ENCODE data around the gene PPTC7.
"Not testable (repeated sequence)": the region's sequence is repeated elsewhere in the genome, so short reads cannot be mapped to it uniquely, and the experiment has no call there.

Gene PPTC7

DNA sequence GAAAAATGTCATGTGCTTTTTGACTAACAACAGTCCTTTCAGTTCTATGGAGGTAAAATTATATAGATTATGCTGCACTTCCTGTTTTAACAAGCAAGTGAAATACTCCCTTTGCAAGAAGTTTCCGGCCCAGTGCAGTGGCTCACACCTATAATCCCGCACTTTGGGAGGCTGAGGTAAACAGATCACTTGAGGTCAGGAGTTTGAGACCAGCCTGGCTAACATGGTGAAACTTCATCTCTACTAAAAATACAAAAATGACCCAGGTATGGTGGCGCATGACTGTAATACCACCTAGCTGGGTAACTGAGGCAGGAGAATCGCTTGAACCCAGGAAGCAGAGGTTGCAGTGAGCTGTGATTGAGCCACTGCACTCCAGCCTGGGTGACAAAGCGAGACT, 20.7 kb downstream of the PPTC7 start:
- not testable (repeated sequence) for DNase-seq (ENCODE audit: low read depth in 2 of 3, low spot score in 1 of 3)

DNA sequence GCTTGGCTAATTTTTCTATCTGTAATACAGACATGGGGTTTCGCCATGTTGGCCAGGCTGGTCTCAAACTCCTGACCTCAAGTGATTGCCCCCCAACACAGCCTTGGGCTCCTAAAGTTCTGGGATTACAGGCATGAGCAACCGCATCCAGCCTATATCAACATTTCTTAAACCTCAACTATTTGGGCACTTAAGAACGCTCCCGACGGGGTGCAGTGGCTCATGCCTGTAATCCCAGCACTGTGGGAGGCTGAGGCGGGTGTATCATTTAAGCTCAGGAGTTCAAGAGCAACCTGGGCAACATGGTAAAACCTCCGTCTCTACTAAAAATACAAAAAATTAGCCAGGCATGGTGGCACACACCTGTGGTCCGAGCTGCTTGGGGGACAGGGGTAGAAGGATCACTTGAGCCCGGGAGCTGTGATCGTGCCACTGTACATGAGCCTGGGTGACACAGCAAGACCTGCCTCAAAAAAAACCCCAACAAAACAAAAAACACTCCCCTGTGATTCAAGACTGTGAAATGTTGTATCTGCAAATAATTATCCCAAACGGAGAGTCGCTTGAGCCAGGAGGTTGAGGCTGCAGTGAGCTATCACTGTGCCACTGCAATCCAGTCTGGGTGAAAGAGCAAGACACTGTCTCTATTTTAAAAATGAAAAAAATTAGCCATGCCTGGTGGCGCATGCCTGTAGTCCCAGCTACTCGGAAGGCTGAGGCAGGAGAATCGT, 21.5 kb downstream of the PPTC7 start:
- DNase-seq (ENCODE audit: low read depth in 2 of 3, low spot score in 1 of 3) = no peak

DNA sequence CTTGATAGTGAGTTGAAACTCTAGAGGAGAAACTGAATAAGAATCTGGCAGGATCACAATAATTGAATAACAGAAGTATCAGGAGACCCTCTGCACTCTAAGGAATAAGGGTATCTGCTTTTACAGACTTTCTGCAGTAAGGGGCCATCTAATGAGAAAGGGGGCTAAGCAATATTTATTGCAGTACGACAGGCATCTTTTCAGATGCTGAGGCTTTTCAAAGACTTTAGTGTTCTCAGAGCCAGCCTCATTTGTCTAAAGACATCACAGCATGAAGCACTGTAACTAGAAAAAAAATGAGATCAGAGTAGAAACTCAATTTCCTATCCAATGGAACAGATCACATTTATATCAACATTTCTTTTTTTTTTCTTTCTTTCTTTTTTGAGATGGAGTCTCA, 22.2 kb downstream of the PPTC7 start:
- DNase-seq (ENCODE audit: low read depth in 2 of 3, low spot score in 1 of 3) = no peak

DNA sequence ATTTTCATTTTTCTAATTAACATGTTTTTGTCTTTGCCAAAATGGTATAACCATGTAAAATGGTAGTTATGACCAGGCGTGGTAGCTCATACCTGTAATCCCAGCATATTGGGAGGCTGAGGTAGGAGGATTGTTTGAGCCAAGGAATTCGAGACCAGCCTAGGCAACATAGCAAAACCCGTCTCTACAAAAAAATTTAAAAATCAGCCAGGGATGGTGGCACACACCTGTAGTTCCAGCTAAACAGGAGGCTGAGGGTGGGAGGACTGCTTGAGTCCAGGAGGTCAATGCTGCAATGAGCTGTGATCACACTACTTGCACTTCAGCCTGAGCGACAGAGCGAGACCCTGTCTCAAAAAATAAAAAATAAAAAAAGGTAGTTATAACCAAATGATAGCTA, 23.1 kb downstream of the PPTC7 start:
- DNase-seq (ENCODE audit: low read depth in 2 of 3, low spot score in 1 of 3) = no peak

- DNase-seq (ENCODE audit: low read depth in 2 of 3, low spot score in 1 of 3) = not testable (repeated sequence)
Measured at GRCh38 chr12:110558945-110559344, 24.2 kb downstream of the PPTC7 start.

DNA sequence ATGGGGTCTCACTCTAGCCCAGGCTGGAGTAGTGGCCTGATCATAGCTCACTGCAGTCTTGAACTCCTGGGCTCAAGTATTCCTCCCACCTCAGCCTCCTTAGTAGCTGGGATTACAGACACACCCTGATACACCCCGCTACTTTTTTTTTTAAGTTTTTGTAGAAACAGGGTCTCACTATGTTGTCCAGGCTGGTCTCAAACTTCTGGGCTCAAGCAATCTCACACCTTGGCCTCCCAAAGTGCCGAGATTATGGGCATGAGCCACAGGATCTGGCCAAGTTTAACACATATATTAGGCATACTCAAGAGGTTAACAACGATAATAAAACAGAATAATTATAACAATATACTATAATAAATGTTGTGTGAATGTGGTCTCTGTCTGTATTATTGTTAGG, 25.8 kb downstream of the PPTC7 start:
- no peak for DNase-seq (ENCODE audit: low read depth in 2 of 3, low spot score in 1 of 3)

- no peak for DNase-seq (ENCODE audit: low read depth in 2 of 3, low spot score in 1 of 3)
Measured at GRCh38 chr12:110556705-110557104, 26.4 kb downstream of the PPTC7 start.

DNA sequence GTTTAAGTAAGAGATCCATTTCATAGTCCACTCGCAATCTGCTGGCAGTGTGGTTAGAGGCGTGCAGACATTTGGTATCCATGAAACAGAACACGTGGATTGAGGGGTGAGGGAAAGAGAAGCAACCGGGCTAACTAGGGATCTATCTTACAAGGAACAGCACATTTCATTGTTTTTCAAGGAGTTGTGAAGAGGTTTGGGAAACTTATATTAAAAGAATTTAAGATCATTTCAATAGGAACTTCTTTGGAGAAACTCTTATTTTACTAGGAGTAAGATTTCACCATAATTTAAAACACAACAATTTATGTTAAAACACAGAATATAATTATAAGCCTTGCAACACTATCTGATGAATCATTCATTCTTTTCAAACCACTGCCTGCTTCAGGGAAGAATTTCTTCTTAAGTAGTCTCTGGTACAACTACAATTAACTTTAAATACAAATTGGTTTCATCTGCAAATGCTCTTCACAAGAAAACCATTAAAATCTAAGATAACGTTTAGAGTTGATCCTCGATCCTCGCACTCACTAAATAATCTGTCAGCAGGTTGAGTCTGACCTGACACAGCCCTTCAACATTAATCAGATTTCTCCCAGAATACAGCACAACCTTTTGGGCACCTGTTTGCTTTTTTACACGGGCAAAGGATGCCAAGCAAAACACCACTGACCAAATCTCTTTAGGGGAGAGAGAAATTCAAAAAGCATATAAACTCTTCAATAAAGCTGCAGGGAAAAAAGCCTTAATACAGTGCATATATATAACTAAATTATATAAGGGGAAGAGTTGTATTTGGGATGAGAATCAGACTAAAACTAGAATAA, 27.3 kb downstream of the PPTC7 start:
- no peak for DNase-seq (ENCODE audit: low read depth in 2 of 3, low spot score in 1 of 3)

DNA sequence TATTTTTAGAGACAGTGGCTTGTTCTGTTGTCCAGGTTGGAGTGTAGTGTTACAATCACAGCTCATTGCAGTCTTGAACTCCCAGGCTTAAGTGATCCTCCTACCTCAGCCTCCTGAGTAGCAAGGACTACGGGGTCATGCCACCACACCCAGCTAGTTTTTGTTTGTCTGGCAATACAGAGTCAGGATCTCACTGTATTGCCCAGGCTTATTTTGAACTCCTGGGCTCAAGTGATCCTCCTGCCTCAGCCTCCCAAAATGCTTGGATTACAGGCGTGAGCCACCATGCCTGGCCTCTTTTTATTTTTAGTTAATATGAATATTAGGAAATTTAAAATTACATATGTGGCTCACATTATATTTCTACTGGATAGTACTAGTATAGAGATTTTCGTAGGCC, 28.9 kb downstream of the PPTC7 start:
- no peak for DNase-seq (ENCODE audit: low read depth in 2 of 3, low spot score in 1 of 3)

DNA sequence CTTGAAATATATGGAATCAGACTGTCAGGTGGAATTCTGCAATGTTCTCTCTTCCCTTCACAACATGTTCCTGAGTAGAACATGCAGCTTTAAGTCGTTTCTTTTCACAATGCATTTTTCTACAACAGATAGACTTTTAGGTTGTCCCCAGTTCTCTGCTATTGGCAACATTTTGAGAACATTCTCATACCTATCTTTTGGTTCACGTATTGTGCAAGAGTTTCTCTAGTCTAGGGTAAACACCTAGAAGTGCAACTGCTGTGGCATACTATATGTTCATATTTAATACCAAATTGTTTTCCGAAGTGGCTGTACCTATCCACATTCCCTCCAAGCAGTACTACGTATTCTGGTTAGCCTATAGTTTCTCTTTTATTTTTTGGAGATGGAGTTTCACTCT, 32.1 kb downstream of the PPTC7 start:
- no peak for DNase-seq (ENCODE audit: low read depth in 2 of 3, low spot score in 1 of 3)

GRCh38 chr12:110549716-110550115, 33.4 kb downstream of the PPTC7 start:
- no peak for DNase-seq (ENCODE audit: low read depth in 2 of 3, low spot score in 1 of 3)

- no peak for DNase-seq (ENCODE audit: low read depth in 2 of 3, low spot score in 1 of 3)
Measured at GRCh38 chr12:110548678-110549077, 34.4 kb downstream of the PPTC7 start.

GRCh38 chr12:110547090-110547489, 36.0 kb downstream of the PPTC7 start:
- no peak for DNase-seq (ENCODE audit: low read depth in 2 of 3, low spot score in 1 of 3)

- DNase-seq (ENCODE audit: low read depth in 2 of 3, low spot score in 1 of 3) = no peak
Measured at GRCh38 chr12:110546339-110546738, 36.8 kb downstream of the PPTC7 start.

GRCh38 chr12:110545812-110546211, 37.3 kb downstream of the PPTC7 start:
- DNase-seq (ENCODE audit: low read depth in 2 of 3, low spot score in 1 of 3) = no peak

DNA sequence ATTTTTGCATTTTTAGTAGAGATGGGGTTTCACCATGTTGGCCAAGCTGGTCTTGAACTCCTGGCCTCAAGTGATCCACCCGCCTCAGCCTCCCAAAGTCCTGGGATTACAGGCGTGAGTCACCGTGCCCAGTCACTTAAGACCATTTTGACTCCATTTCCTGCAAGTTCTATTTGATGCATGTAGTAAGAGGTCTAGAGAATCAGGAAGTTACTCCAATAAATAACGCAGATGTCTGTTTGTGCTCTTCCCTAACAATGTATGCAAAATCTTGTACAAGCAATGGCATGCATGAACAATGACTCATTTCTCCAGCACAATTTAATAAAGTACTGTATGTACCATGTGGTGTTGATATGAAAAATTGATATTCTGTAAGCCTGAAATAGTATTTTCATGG, 37.9 kb downstream of the PPTC7 start:
- DNase-seq (ENCODE audit: low read depth in 2 of 3, low spot score in 1 of 3) = not testable (repeated sequence)

DNA sequence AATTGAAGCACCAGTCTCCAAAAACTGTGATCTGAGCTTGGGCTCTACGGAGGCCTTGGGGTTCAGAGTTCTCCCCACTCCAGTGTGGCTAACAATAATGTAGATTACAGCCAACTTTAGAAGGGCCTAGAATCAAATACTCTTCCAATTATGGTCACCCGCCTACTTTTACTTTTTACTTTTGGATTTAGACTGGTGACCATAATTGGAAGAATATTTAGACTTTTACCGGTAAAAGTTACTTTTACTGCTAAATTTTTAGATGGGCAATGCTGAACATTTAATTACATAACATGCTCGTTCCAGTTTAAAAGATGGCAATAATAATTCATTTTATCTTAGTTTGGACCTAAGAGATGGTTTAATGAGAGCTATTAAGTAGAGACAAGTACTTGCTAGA, 39.2 kb downstream of the PPTC7 start:
- no peak for DNase-seq (ENCODE audit: low read depth in 2 of 3, low spot score in 1 of 3)

DNA sequence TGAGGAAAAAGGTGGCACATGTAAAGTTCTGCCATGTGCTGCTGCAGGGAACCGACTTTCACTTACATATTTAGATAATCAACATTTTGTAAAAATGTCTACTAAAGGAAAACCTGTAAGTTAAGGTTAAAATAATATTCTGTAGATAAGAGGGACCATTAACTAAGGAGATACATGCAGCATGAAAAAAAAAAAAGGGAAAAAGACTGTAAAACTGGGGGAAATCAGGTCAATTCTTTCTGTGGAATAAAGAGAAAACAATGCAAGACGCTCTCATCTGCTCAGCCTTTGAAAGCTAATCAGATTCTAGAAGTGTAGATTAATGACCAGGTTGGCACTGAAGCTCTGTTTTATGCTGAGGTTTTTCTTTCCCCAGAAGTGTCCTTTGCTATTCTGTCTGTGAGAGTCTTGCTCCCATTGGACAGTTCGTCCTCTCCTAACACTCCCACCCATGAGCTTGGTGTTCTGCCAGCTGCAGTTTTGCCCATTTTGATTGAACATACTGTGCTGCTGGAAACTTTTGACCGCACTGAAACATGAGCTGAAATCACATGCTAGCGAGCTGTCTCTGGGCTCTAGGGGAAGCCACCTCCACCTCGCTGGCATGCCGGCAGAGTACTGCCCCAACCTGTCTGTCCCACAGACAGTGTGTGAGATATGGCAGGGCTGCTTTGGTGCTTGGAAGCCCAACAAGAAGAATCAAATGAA, 39.7 kb downstream of the PPTC7 start:
- no peak for DNase-seq (ENCODE audit: low read depth in 2 of 3, low spot score in 1 of 3)

DNA sequence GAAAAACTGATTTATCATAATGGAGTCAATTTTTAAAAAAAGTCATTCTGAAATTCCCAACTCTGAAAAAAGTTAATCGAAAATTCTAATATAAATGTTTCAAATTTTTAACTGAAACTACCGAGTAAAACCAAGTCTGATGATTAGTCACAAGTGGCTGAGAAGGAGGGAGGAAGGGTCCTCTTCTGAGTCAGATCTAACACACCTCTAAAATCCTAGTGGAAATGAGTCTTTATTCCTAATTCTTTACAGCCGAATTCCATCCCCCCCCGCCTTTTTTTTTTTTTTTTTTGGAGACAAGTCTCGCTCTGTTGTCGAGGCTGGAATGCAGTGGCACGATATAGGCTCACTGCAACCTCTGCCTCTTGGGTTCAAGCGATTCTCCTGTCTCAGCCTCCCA, 43.1 kb downstream of the PPTC7 start:
- no peak for DNase-seq (ENCODE audit: low read depth in 2 of 3, low spot score in 1 of 3)

DNA sequence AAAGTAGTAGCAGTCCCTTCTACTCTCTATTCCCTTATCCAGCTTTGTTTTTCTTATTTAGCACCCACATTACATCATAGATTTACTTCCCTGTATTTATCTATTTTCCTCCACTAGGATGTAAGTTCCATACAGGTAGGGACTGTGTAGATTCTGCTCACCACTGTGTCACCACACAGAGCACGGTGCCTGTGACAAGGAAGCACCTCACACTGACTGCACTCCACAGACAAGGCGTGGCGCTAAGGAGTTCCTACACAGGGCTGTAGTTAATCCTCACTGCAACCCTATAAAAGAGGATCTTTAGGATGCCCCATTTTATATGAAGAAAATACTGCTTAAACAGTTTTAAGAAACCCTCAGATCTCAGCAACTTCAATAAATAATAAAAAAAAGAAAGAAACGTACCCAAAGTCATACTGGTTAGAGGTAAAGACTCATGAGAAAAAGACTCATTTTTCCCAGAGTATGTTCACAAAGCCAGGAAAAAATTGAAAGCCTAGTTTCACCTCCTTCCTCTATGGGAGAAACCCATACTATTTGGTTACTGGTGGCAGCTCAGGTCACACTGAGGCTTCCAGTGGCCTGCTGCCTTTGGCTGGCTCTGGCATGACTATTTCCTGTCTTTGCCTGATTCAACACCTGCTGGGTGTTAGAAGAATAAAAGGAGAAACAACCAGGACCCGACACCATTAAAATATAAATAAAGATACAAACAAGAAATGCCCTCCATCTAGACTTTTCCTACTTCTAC, 44.1 kb downstream of the PPTC7 start:
- no peak for DNase-seq (ENCODE audit: low read depth in 2 of 3, low spot score in 1 of 3)
